Measurements from ENCODE around the gene KDM6A. TPM values are rescaled to one million over a fixed set of nuclear protein-coding genes. Genes with fewer than 3 reads are reported as not detected.

The KDM6A gene
- total and polyA plus RNA-seq, 2 of the 13 experiments (the other 11 are each of a cell fraction or from before 2014, with no cell fraction given) = 16.7 to 18.2 TPM

DNA sequence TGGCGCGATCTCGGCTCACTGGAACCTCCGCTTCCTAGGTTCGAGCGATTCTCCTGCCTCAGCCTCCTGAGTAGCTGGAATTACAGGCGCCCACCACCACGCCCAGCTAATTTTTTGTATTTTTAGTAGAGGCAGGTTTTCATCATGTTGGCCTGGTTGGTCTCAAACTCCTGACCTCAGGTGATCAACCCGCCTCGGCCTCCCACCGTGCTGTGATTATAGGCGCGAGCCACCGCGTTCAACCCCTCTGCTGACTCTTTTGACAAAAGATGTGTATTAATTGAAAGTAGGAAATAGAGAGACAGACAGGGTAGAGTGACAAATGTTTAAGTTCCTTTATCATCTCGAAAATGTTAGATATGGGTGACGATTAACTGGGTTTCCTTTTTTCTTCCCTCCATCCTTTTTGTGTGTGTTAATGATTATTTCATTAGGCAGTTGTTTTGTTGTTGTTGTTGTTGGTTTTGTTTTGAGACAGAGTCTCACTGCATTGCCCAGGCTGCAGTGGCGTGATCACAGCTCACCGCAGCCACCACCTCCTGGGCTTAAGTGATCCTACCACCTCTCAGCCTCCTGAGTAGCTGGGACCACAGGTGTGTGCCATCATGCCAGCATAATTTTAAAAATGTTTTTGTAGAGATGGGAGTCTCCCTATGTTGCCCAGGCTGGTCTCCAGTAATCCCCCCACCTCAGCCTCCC lies 79.5 kb downstream of the KDM6A start:
- DNase-seq (ENCODE audit: low spot score) (no peak), FAIRE-seq (no peak), ATAC-seq (no peak)
- H3K36me3 ChIP-seq (replicated peaks in 1 of 2; ENCODE audit: control insufficient read depth in 1 of 2, insufficient read depth in 2 of 2, low read length in 2 of 2) = no peaks in the 10 kb centered on the region
- H4K20me1 ChIP-seq (ENCODE audit: insufficient read depth, low read length) = peaks cover 17% of the 10 kb centered on the region; the same call in 1 of the 2 replicates
- TF ChIP-seq IKZF4 (CRISPR knock-in tag; IDR thresholded peaks at IDR 0.05; ENCODE audit: borderline replicate concordance, low read depth, not compliant biosample characterization) (no peak), ZNF878 (CRISPR knock-in tag; IDR thresholded peaks at IDR 0.05) (no peak), ZNF121 (CRISPR knock-in tag; IDR thresholded peaks at IDR 0.05) (peak; percentile 50; the same call in 1 of the 2 replicates), KAT2B (IDR thresholded peaks at IDR 0.05; ENCODE audit: borderline replicate concordance, low read depth, low read length) (no peak), SUZ12 (IDR thresholded peaks at IDR 0.05; ENCODE audit: low read depth, low read length) (no peak), ZNF562 (CRISPR knock-in tag; IDR thresholded peaks at IDR 0.05; ENCODE audit: borderline replicate concordance) (no peak)
- TF ChIP-seq, protein P1, sequence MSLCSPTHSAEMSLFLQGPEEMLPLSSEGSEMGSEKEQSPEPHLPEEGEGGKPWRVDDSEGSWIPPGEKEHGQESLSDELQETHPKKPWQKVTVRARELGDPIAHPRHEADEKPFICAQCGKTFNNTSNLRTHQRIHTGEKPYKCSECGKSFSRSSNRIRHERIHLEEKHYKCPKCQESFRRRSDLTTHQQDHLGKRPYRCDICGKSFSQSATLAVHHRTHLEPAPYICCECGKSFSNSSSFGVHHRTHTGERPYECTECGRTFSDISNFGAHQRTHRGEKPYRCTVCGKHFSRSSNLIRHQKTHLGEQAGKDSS (CRISPR knock-in tag; IDR thresholded peaks at IDR 0.05; ENCODE audit: borderline replicate concordance, low read depth) = no peak
- H2AFZ ChIP-seq (ENCODE audit: low read length) = no peak overlapping the region
- H3K4me1 ChIP-seq (ENCODE audit: insufficient read depth, low read length) = peaks cover 28% of the 10 kb centered on the region
- H3K79me2 ChIP-seq (ENCODE audit: insufficient read depth, low read length) = peaks cover 88% of the 10 kb centered on the region
- no peak overlapping the region for H3K4me2 ChIP-seq (ENCODE audit: low read depth, low read length)
- no peaks in the 10 kb centered on the region for H3K27me3 ChIP-seq (ENCODE audit: control insufficient read depth in 1 of 2, insufficient read depth in 2 of 2, low read length in 2 of 2)
- H3K27ac ChIP-seq (ENCODE audit: extremely low read length, insufficient read depth, low read length) = no peak overlapping the region
- POLR2A ChIA-PET = no interaction called here
- BruUV-seq (replicated peaks) = no TSS peak
- no peak overlapping the region for H3K4me3 ChIP-seq (replicated peaks in 1 of 3; ENCODE audit: insufficient read depth in 1 of 3, low read depth in 2 of 3, low read length in 3 of 3)
- CTCF ChIA-PET (ENCODE audit: low intra/inter-chr PET ratio, low total read pairs) = no interaction called here
- intact Hi-C loops (cut with micrococcal nuclease; ENCODE audit: unreplicated experiment) = no loop called here
- H3K9ac ChIP-seq (ENCODE audit: insufficient read depth, low read depth, low read length) = no peak overlapping the region
- WGBS (ENCODE audit: low lambda C conversion rate) = 97% methylated on average over 16 of the region's 19 CpGs
- in situ Hi-C loops (cut with HindIII; ENCODE audit: extremely low pct_ligation_motif_present, low pct_unique_long_range_greater_than_20kb) = no loop called here
- no peaks in the 10 kb centered on the region for H3K9me3 ChIP-seq (ENCODE audit: low read length)
